Neural cell (in vitro differentiated cells): ENCODE data around the gene LMAN2. TPM values are rescaled to one million over a fixed set of nuclear protein-coding genes. Genes with fewer than 3 reads are reported as not detected.

Experiments
- H2AFZ ChIP-seq: fragments of 200-600, 300-800 bp; sonication (generic), shearing (Covaris generic); 2 replicates; pipeline ENCODE4 v1.6.0; 2014; ENCODE audit warnings: low read depth, mild to moderate bottlenecking, antibody characterized with exemption, low read length, moderate library complexity
- H3F3A ChIP-seq: fragments of 200-600 bp; shearing (Covaris generic); 2 replicates; pipeline ENCODE4 v1.6.1; 2016; ENCODE audit warnings: mild to moderate bottlenecking, moderate library complexity, mixed read lengths, antibody characterized with exemption, low read length; ENCODE audit not compliant: insufficient read depth, poor library complexity, severe bottlenecking
- H3K27ac ChIP-seq: fragments of 200-600, 300-800 bp; sonication (generic), shearing (Covaris generic); 2 replicates; pipeline ENCODE4 v1.5.1; 2014; ENCODE audit warnings: mild to moderate bottlenecking, low read length, moderate library complexity
- H3K27me3 ChIP-seq: fragments of 300-800, 200-600 bp; sonication (generic), shearing (Covaris generic); 2 replicates; pipeline ENCODE4 v1.6.0; 2014; ENCODE audit warnings: mild to moderate bottlenecking, low read depth, low read length, moderate library complexity; ENCODE audit not compliant: insufficient read depth
- H3K36me3 ChIP-seq: fragments of 300-800, 200-600 bp; sonication (generic), shearing (Covaris generic); 2 replicates; pipeline ENCODE4 v1.5.1; 2014; ENCODE audit warnings: mild to moderate bottlenecking, antibody characterized with exemption, low read length, moderate library complexity; ENCODE audit not compliant: insufficient read depth
- H3K4me2 ChIP-seq: fragments of 300-800, 200-600 bp; sonication (generic), shearing (Covaris generic); 2 replicates; pipeline ENCODE4 v1.6.0; 2014; ENCODE audit warnings: mild to moderate bottlenecking, low read length
- H3K4me3 ChIP-seq: fragments of 300-800, 200-600 bp; sonication (generic), shearing (Covaris generic); 2 replicates; pipeline ENCODE4 v1.5.1; 2014; ENCODE audit warnings: mild to moderate bottlenecking, low read length, moderate library complexity
- H3K79me2 ChIP-seq: fragments of 200-600 bp; shearing (Covaris generic); replicated peaks from 2 replicates; pipeline ENCODE4 v1.6.0; 2014; ENCODE audit warnings: mild to moderate bottlenecking, low read length, moderate library complexity; ENCODE audit not compliant: insufficient read depth
- H3K9ac ChIP-seq: fragments of 300-800, 200-600 bp; sonication (generic), shearing (Covaris generic); 2 replicates; pipeline ENCODE4 v1.6.1; 2016; ENCODE audit warnings: mild to moderate bottlenecking, low read length, mixed read lengths
- H3K9me2 ChIP-seq: fragments of 200-600 bp; shearing (Covaris generic); 2 replicates; pipeline ENCODE4 v1.6.1; 2016; ENCODE audit warnings: mild to moderate bottlenecking, low read length, mixed read lengths; ENCODE audit not compliant: insufficient read depth
- H3K9me3 ChIP-seq: fragments of 200-600, 300-800 bp; sonication (generic), shearing (Covaris generic); 2 replicates; pipeline ENCODE4 v1.6.1; 2016; ENCODE audit warnings: mild to moderate bottlenecking, mixed run types, low read length, moderate library complexity, mixed read lengths
- H4K20me1 ChIP-seq: fragments of 200-600 bp; shearing (Covaris generic); 2 replicates; pipeline ENCODE4 v1.6.1; 2016; ENCODE audit warnings: mild to moderate bottlenecking, mixed run types; ENCODE audit not compliant: insufficient read depth
- EP300 ChIP-seq: fragments of 450-650 bp; conservative IDR thresholded peaks from 2 replicates; pipeline ENCODE4 v1.6.1; 2014; ENCODE audit warnings: antibody characterized with exemption, mild to moderate bottlenecking, moderate library complexity; ENCODE audit not compliant: poor library complexity, severe bottlenecking
- EZH2 ChIP-seq: fragments of 200-600, 300-800 bp; shearing (Covaris generic), sonication (generic); IDR thresholded peaks from 2 replicates; pipeline ENCODE4 v1.6.1; 2014; ENCODE audit warnings: antibody characterized with exemption, low read length, borderline replicate concordance, mild to moderate bottlenecking; ENCODE audit not compliant: insufficient read depth, poor library complexity, severe bottlenecking
- MXI1 ChIP-seq: fragments of 450-650 bp; conservative IDR thresholded peaks from 2 replicates; pipeline ENCODE4 v1.6.1; 2014; ENCODE audit warnings: antibody characterized with exemption, mild to moderate bottlenecking; ENCODE audit not compliant: poor library complexity, severe bottlenecking
- POLR2AphosphoS5 ChIP-seq: IDR thresholded peaks from 2 replicates; pipeline ENCODE4 v1.6.1; 2012
- RAD21 ChIP-seq: fragments of 450-650 bp; conservative IDR thresholded peaks from 2 replicates; pipeline ENCODE4 v1.6.1; 2014; ENCODE audit warnings: antibody characterized with exemption, mild to moderate bottlenecking, moderate library complexity
- SMC3 ChIP-seq: fragments of 450-650 bp; conservative IDR thresholded peaks from 2 replicates; pipeline ENCODE4 v1.6.1; 2014; ENCODE audit warnings: antibody characterized with exemption, mild to moderate bottlenecking, moderate library complexity; ENCODE audit not compliant: poor library complexity
- TAF1 ChIP-seq: IDR thresholded peaks from 2 replicates; pipeline ENCODE4 v1.6.1; 2012; ENCODE audit warnings: low read depth
- polyA plus RNA-seq: library from polyadenylated mRNA; depleted of rRNA; stranded (reverse); fragments of >200 nt; gene quantifications from 2 replicates; pipeline ENCODE4 v1.2.3, GENCODE V29; 2014
- TF ChIP-seq, protein P1 (sequence below): IDR thresholded peaks from 2 replicates; pipeline ENCODE4 v1.6.1; 2012; ENCODE audit warnings: borderline replicate concordance
- TF ChIP-seq, protein P2 (sequence below): fragments of 450-650 bp; IDR thresholded peaks from 2 replicates; pipeline ENCODE4 v1.5.1; 2014; ENCODE audit warnings: antibody characterized with exemption, mild to moderate bottlenecking, moderate library complexity; ENCODE audit not compliant: poor library complexity, severe bottlenecking

The LMAN2 gene
- polyA plus RNA-seq, 1 donor from 2014 or later: 155 TPM

DNA sequence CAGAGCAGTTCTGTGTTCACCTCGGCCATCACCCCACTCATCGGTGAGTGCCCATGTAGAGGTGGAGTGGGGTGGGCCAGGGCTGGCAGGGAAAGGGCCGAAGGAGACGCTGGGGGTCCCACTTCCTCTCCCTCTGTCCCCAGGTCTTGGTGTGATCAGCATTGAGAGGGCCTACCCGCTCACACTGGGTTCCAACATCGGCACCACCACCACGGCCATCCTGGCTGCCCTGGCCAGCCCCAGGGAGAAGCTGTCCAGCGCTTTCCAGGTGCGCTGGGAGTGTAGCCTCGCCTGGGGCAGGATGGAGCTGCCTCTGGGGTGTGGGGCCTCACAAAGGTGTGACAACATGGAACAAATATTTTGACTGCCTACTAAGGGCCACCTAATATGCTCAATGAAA is 45.3 kb upstream of the LMAN2 start:
- Histone ChIP-seq H3F3A (no peaks in the 10 kb centered on the region), H3K9me2 (no peaks in the 10 kb centered on the region), H3K4me2 (no peak overlapping the region), H3K36me3 (no peaks in the 10 kb centered on the region), H3K9me3 (no peaks in the 10 kb centered on the region), H3K9ac (no peak overlapping the region), H3K27ac (no peak overlapping the region), H3K79me2 (no peaks in the 10 kb centered on the region), H3K4me3 (no peak overlapping the region), H4K20me1 (no peaks in the 10 kb centered on the region), H3K27me3 (peaks cover 9% of the 10 kb centered on the region), H2AFZ (no peak overlapping the region)
- TF ChIP-seq, protein P1, sequence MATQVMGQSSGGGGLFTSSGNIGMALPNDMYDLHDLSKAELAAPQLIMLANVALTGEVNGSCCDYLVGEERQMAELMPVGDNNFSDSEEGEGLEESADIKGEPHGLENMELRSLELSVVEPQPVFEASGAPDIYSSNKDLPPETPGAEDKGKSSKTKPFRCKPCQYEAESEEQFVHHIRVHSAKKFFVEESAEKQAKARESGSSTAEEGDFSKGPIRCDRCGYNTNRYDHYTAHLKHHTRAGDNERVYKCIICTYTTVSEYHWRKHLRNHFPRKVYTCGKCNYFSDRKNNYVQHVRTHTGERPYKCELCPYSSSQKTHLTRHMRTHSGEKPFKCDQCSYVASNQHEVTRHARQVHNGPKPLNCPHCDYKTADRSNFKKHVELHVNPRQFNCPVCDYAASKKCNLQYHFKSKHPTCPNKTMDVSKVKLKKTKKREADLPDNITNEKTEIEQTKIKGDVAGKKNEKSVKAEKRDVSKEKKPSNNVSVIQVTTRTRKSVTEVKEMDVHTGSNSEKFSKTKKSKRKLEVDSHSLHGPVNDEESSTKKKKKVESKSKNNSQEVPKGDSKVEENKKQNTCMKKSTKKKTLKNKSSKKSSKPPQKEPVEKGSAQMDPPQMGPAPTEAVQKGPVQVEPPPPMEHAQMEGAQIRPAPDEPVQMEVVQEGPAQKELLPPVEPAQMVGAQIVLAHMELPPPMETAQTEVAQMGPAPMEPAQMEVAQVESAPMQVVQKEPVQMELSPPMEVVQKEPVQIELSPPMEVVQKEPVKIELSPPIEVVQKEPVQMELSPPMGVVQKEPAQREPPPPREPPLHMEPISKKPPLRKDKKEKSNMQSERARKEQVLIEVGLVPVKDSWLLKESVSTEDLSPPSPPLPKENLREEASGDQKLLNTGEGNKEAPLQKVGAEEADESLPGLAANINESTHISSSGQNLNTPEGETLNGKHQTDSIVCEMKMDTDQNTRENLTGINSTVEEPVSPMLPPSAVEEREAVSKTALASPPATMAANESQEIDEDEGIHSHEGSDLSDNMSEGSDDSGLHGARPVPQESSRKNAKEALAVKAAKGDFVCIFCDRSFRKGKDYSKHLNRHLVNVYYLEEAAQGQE: no peak
- no peak for TF ChIP-seq EZH2
- no peak for TF ChIP-seq TAF1
- TF ChIP-seq POLR2AphosphoS5: no peak
- TF ChIP-seq, protein P2, sequence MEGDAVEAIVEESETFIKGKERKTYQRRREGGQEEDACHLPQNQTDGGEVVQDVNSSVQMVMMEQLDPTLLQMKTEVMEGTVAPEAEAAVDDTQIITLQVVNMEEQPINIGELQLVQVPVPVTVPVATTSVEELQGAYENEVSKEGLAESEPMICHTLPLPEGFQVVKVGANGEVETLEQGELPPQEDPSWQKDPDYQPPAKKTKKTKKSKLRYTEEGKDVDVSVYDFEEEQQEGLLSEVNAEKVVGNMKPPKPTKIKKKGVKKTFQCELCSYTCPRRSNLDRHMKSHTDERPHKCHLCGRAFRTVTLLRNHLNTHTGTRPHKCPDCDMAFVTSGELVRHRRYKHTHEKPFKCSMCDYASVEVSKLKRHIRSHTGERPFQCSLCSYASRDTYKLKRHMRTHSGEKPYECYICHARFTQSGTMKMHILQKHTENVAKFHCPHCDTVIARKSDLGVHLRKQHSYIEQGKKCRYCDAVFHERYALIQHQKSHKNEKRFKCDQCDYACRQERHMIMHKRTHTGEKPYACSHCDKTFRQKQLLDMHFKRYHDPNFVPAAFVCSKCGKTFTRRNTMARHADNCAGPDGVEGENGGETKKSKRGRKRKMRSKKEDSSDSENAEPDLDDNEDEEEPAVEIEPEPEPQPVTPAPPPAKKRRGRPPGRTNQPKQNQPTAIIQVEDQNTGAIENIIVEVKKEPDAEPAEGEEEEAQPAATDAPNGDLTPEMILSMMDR: no peak

DNA sequence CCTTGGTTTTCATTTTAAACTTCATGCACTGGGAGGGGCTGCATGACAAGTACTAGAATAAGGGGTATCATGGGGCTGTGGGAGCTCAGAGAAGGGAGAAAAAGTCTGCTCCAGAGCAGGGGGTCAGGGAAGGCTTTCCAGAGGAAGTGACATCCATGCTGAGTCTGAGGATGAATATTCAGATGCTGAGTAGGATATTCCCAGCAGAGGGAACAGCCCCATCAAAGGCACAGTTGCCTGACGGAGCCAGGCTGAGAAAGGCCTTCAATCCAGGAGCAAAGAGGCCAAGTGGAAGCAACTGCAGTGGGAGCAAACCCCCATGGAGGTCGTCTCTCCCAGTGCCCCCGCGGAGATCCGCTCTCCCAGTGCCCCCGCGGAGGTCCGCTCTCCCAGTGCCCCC is 44.6 kb upstream of the LMAN2 start:
- Histone ChIP-seq H3K36me3 (no peaks in the 10 kb centered on the region), H3K4me2 (no peak overlapping the region), H3K4me3 (no peak overlapping the region), H3K9ac (no peak overlapping the region), H3K9me3 (no peaks in the 10 kb centered on the region), H3K27me3 (peaks cover 3% of the 10 kb centered on the region), H3K27ac (no peak overlapping the region), H2AFZ (no peak overlapping the region), H3F3A (no peaks in the 10 kb centered on the region), H3K79me2 (no peaks in the 10 kb centered on the region), H4K20me1 (no peaks in the 10 kb centered on the region), H3K9me2 (no peaks in the 10 kb centered on the region)
- TF ChIP-seq EP300: no peak
- TF ChIP-seq TAF1: no peak
- TF ChIP-seq, protein P2: no peak
- TF ChIP-seq, protein P1: no peak
- no peak for TF ChIP-seq SMC3
- no peak for TF ChIP-seq POLR2AphosphoS5
- no peak for TF ChIP-seq RAD21
- TF ChIP-seq MXI1: no peak
- TF ChIP-seq EZH2: no peak
